ENCODE measurements around the gene BECN2.

BECN2 gene

DNA sequence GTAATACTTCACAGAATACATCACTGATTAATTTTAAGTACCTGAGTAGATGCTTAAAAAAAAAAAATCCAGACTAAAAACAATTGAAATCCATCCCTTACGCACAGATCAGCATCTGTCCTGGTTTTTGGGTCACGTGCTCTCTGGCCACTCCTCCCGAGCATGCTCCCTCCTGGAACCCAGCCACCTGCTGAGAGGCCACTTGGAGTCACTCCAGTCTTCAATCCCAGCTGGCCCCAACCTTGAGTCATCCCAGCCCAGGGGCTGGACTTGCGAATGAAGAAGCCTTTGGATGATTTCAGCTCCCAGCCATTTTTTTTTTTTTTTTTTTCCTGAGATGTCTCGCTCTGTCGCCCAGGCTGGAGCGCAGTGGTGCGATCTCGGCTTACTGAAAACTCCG, 32.5 kb downstream of the BECN2 start:
- TF ChIP-seq, protein P1, sequence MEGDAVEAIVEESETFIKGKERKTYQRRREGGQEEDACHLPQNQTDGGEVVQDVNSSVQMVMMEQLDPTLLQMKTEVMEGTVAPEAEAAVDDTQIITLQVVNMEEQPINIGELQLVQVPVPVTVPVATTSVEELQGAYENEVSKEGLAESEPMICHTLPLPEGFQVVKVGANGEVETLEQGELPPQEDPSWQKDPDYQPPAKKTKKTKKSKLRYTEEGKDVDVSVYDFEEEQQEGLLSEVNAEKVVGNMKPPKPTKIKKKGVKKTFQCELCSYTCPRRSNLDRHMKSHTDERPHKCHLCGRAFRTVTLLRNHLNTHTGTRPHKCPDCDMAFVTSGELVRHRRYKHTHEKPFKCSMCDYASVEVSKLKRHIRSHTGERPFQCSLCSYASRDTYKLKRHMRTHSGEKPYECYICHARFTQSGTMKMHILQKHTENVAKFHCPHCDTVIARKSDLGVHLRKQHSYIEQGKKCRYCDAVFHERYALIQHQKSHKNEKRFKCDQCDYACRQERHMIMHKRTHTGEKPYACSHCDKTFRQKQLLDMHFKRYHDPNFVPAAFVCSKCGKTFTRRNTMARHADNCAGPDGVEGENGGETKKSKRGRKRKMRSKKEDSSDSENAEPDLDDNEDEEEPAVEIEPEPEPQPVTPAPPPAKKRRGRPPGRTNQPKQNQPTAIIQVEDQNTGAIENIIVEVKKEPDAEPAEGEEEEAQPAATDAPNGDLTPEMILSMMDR (IDR thresholded peaks at IDR 0.05; ENCODE audit: control extremely low read depth, extremely low read depth, low read depth, missing control alignments) = no peak
- DNase-seq (ENCODE audit: extremely low spot score) = no peak
- ChIA-PET POLR2A (no interaction called here), CTCF (interaction anchor here (2.1 kb wide), 1 partner anchor 8 kb away, joined by 11 read pairs; the partner anchor contains the start of gene MAP1LC3C)

DNA sequence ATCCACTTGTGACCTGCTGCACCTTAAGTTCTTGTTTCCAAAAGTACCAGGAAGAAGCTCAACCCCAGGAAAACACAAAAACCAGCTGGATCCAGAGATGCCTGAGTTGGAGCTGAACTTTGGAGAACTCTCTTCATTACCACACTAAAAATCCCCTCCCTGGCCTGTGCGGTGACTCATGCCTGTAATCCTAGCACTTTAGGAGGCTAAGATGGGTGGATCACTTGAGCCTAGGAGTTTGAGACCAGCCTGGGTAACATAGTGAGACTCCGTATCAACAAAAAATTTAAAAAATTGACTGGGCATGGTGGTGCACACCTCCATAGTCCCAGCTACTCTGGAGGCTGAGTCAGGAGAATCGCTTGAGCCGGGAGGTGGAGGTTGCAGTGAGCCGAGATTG, 35.2 kb downstream of the BECN2 start:
- ChIA-PET POLR2A (no interaction called here), CTCF (interaction anchor here (1.3 to 1.9 kb wide), 3 partner anchors 34 to 382 kb away, joined by 3 to 6 read pairs (median 3); no protein-coding TSS in a partner anchor)
- DNase-seq (ENCODE audit: extremely low spot score) = no peak

DNA sequence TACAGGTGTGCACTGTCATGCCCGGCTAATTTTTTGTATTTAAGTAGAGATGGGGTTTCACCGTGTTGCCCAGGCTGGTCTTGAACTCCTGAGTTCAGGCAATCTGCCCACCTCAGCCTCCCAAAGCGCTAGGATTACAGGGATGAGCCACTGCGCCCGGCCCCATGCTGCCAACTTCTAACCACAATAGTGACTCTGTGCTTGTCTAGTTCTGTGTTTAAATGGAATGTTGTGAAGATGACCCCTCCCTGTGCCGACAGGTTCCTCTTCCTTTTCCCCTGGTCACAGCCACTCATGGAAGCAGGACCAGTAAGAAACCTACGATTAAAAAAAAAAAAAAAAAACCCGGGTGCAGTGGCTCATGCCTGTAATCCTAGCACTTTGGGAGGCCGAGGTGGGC, 36.6 kb downstream of the BECN2 start:
- TF ChIP-seq, protein P1 (IDR thresholded peaks at IDR 0.05; ENCODE audit: control extremely low read depth, extremely low read depth, low read depth, missing control alignments) = no peak
- no peak for DNase-seq (ENCODE audit: extremely low spot score)
- ChIA-PET POLR2A (no interaction called here), CTCF (interaction anchor here (1.1 to 1.3 kb wide), 3 partner anchors 8 to 13 kb away, joined by 3 to 7 read pairs (median 3); no protein-coding TSS in a partner anchor)

More for the DNA sequence above, 35.2 kb downstream of the BECN2 start:
- TF ChIP-seq, protein P1 (IDR thresholded peaks at IDR 0.05; ENCODE audit: control extremely low read depth, extremely low read depth, low read depth, missing control alignments) = no peak

DNA sequence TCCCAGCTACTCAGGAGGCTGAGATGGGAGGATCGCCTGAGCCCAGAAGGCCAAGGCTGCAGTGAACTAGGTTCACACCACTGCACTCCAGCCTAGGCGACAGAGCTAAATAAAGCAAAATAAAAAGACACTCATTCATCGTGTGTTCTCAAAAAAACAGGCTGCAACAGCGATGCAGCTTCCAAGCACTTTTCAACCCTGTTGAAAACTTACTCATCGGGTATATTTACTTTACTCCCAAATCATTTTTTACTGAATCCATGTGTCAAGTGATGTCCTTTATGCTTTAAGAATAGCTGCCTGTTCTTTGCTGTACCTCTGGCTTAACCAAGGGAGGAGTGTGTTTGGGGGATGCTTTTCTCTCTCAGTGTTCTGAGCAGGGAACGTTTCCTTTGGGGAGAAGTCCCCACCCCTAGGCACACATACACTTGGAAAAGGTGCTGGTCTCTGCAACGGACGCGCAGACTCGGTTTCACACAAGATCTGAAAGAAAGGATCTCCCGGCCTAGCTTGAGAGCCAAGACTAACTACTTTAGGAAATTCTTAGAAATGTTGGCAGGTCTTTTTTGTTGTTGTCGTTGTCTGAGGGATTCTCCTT, 39.9 kb downstream of the BECN2 start:
- TF ChIP-seq, protein P1 (IDR thresholded peaks at IDR 0.05; ENCODE audit: control extremely low read depth, extremely low read depth, low read depth, missing control alignments) = no peak
- ChIA-PET CTCF (interaction anchor here (1.0 to 4.3 kb wide), 15 partner anchors 8 to 494 kb away, joined by 3 to 31 read pairs (median 4); no protein-coding TSS in a partner anchor), POLR2A (no interaction called here)
- DNase-seq (ENCODE audit: extremely low spot score) = no peak

DNA sequence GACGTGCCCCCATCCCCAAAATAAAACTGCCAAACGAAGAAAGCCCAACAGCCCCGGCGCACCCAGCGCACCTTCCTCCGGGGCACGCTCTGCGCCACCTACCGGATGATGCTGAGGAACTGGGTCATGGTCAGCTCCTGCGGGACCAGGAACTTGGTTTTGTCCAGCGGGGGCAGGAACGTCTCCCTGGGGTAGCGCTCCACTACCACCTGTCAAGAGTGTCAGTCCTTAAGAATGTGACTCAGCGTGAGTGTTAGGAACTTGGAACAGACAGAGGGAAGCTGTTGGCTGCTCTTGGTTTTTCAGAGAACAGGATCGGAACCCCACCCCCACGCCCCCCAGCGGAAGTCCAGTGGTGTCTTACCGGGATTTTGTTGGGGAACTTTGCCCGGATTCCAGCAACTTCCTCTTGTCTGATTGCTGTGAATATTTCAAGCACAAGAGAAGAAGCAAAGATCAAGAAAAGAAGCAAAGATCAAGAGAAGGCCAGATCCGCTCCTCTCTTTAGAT, 40.9 kb downstream of the BECN2 start:
- ChIA-PET CTCF (interaction anchor here (0.8 to 4.3 kb wide), 27 partner anchors 9 to 495 kb away, joined by 3 to 31 read pairs (median 4); partner anchors contain the start of gene KMO), POLR2A (no interaction called here)
- DNase-seq (ENCODE audit: extremely low spot score) = peak; percentile 61
- TF ChIP-seq, protein P1 (IDR thresholded peaks at IDR 0.05; ENCODE audit: control extremely low read depth, extremely low read depth, low read depth, missing control alignments) = peak; percentile 80

DNA sequence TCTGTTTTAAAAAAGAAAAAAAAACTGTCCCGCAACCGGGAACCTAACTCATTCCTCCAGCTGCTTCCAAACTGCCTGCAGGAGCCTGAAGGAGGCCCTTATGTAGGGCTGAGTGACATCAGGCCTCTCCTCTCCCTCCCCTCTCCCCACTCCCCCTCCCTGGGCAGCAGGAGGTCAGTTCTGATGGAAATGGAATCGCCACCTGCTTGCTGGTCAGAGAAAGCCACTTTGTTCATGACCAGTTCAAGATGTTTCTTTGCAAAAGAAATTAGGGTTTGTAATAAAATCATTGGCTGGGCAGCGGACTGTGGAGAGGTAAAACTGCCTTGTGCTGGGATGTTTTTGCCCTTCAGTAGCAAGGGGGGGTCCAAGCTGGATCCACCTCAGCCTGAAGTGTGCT, 41.5 kb downstream of the BECN2 start, which contains the start of gene MAP1LC3C:
TSS of gene MAP1LC3C (minus strand) at position 73 of the 400 bp plus-strand sequence. CDS start 90 bp downstream, outside the sequence.
- TF ChIP-seq, protein P1 (IDR thresholded peaks at IDR 0.05; ENCODE audit: control extremely low read depth, extremely low read depth, low read depth, missing control alignments) = no peak
- CTCF ChIA-PET = interaction anchor here (0.9 to 4.3 kb wide), 24 partner anchors 9 to 467 kb away, joined by 3 to 31 read pairs (median 4); partner anchors contain the start of gene KMO
- POLR2A ChIA-PET = no interaction called here
- DNase-seq (ENCODE audit: extremely low spot score) = no peak
